Measurements from ENCODE around the gene SLC4A5. TPM values are rescaled to one million over a fixed set of nuclear protein-coding genes. Genes with fewer than 3 reads are reported as not detected.
A peak's percentile ranks its signal among the peaks of the same experiment; 100 is the strongest.

Gene SLC4A5
- total RNA-seq, 1 experiment from 2014 or later, result 0.70 TPM

- no peak for DNase-seq (ENCODE audit: unreplicated experiment)
- CTCF ChIA-PET, result interaction anchor here (0.5 to 3.6 kb wide), 43 partner anchors 9 to 1029 kb away, joined by 3 to 57 read pairs (median 7); partner anchors contain the start of genes DCTN1, MOB1A and SLC4A5
- no TSS peak for BruUV-seq (replicated peaks)
- no peak overlapping the region for H3K27ac Mint-ChIP-seq (ENCODE audit: low read depth, unreplicated experiment)
- H3K4me3 Mint-ChIP-seq (ENCODE audit: unreplicated experiment), result no peak overlapping the region
- POLR2A ChIA-PET, result interaction anchor here (0.8 to 1.6 kb wide), 4 partner anchors 16 to 505 kb away, joined by 3 to 8 read pairs (median 6); partner anchors contain the start of genes MOB1A and STAMBP
- no peaks in the 10 kb centered on the region for H3K9me3 Mint-ChIP-seq (ENCODE audit: unreplicated experiment)
- H3K36me3 Mint-ChIP-seq (ENCODE audit: insufficient read depth, unreplicated experiment), result no peaks in the 10 kb centered on the region
- TF ChIP-seq CTCF (IDR thresholded peaks at IDR 0.05; ENCODE audit: unreplicated experiment), result no peak
- no peaks in the 10 kb centered on the region for H3K4me1 Mint-ChIP-seq (ENCODE audit: insufficient read depth, unreplicated experiment)
- H3K27me3 Mint-ChIP-seq (ENCODE audit: insufficient read depth, unreplicated experiment), result no peaks in the 10 kb centered on the region
- intact Hi-C loops (cut with micrococcal nuclease), result loop anchor here (1.0 to 2.0 kb wide), 2 partner anchors 59 to 67 kb away; no protein-coding TSS in a partner anchor
Observed at GRCh38 chr2:74333896-74334586, 9.2 kb downstream of the SLC4A5 start.

GRCh38 chr2:74333175-74333574 is 10.0 kb downstream of the SLC4A5 start:
- no TSS peak for BruUV-seq (replicated peaks)
- H3K9me3 Mint-ChIP-seq (ENCODE audit: unreplicated experiment), result no peaks in the 10 kb centered on the region
- no peaks in the 10 kb centered on the region for H3K36me3 Mint-ChIP-seq (ENCODE audit: insufficient read depth, unreplicated experiment)
- POLR2A ChIA-PET, result interaction anchor here (0.6 kb wide), 1 partner anchor 501 kb away, joined by 3 read pairs; the partner anchor contains the start of gene HK2
- TF ChIP-seq CTCF (IDR thresholded peaks at IDR 0.05; ENCODE audit: unreplicated experiment), result peak; percentile 19
- no peak overlapping the region for H3K27ac Mint-ChIP-seq (ENCODE audit: low read depth, unreplicated experiment)
- no peaks in the 10 kb centered on the region for H3K4me1 Mint-ChIP-seq (ENCODE audit: insufficient read depth, unreplicated experiment)
- peak; percentile 57 for DNase-seq (ENCODE audit: unreplicated experiment)
- H3K27me3 Mint-ChIP-seq (ENCODE audit: insufficient read depth, unreplicated experiment), result no peaks in the 10 kb centered on the region
- intact Hi-C loops (cut with micrococcal nuclease), result loop anchor here (2.0 kb wide), 1 partner anchor 60 kb away; no protein-coding TSS in a partner anchor
- CTCF ChIA-PET, result interaction anchor here (0.7 to 3.6 kb wide), 6 partner anchors 8 to 1303 kb away, joined by 3 to 57 read pairs (median 4); no protein-coding TSS in a partner anchor
- H3K4me3 Mint-ChIP-seq (ENCODE audit: unreplicated experiment), result no peak overlapping the region

GRCh38 chr2:74332550-74333174 is 10.6 kb downstream of the SLC4A5 start:
- Mint-ChIP-seq H3K4me3 (ENCODE audit: unreplicated experiment) (no peak overlapping the region), H3K27ac (ENCODE audit: low read depth, unreplicated experiment) (no peak overlapping the region)
- CTCF ChIA-PET, result interaction anchor here (0.7 to 3.6 kb wide), 5 partner anchors 7 to 1302 kb away, joined by 3 to 57 read pairs (median 3); no protein-coding TSS in a partner anchor

More at GRCh38 chr2:74332550-74333174, 10.6 kb downstream of the SLC4A5 start:
- TF ChIP-seq CTCF (IDR thresholded peaks at IDR 0.05; ENCODE audit: unreplicated experiment), result no peak
- no peaks in the 10 kb centered on the region for H3K9me3 Mint-ChIP-seq (ENCODE audit: unreplicated experiment)
- POLR2A ChIA-PET, result interaction anchor here (0.6 kb wide), 1 partner anchor 502 kb away, joined by 3 read pairs; the partner anchor contains the start of gene HK2
- no peaks in the 10 kb centered on the region for H3K27me3 Mint-ChIP-seq (ENCODE audit: insufficient read depth, unreplicated experiment)
- intact Hi-C loops (cut with micrococcal nuclease), result loop anchor here (2.0 kb wide), 1 partner anchor 60 kb away; no protein-coding TSS in a partner anchor
- no peaks in the 10 kb centered on the region for H3K4me1 Mint-ChIP-seq (ENCODE audit: insufficient read depth, unreplicated experiment)
- H3K36me3 Mint-ChIP-seq (ENCODE audit: insufficient read depth, unreplicated experiment), result no peaks in the 10 kb centered on the region
- no peak for DNase-seq (ENCODE audit: unreplicated experiment)
- no TSS peak for BruUV-seq (replicated peaks)
